Measurements from ENCODE around the gene SS18L1.

DNA sequence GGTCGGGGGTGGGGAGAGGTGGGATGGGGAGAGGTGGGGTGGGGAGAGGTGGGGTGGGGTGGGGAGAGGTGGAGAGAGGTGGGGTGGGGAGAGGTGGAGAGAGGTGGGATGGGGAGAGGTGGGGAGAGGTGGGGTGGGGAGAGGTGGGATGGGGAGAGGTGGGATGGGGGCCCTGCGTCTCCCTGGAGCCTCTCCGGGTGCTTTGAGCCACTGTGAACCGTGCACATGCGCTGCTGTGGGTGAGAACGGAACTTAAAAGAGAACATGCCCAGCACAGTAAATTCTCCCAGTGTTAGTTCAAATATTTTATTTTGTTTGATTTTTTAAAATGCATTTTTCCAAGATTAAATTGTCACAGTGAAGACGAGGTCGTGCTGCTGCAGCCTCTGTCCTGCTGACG is 16.7 kb downstream of the SS18L1 start:
- TF ChIP-seq, protein P1, sequence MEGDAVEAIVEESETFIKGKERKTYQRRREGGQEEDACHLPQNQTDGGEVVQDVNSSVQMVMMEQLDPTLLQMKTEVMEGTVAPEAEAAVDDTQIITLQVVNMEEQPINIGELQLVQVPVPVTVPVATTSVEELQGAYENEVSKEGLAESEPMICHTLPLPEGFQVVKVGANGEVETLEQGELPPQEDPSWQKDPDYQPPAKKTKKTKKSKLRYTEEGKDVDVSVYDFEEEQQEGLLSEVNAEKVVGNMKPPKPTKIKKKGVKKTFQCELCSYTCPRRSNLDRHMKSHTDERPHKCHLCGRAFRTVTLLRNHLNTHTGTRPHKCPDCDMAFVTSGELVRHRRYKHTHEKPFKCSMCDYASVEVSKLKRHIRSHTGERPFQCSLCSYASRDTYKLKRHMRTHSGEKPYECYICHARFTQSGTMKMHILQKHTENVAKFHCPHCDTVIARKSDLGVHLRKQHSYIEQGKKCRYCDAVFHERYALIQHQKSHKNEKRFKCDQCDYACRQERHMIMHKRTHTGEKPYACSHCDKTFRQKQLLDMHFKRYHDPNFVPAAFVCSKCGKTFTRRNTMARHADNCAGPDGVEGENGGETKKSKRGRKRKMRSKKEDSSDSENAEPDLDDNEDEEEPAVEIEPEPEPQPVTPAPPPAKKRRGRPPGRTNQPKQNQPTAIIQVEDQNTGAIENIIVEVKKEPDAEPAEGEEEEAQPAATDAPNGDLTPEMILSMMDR (IDR thresholded peaks at IDR 0.05; ENCODE audit: poor library complexity), result no peak
- no peak for TF ChIP-seq EZH2phosphoT487 (IDR thresholded peaks at IDR 0.05; ENCODE audit: low read depth, severe bottlenecking, unreplicated experiment)
